MCF 10A (cell line): ENCODE data around the gene RPL41. TPM values are rescaled to one million over a fixed set of nuclear protein-coding genes. Genes with fewer than 3 reads are reported as not detected.
"Not testable (repeated sequence)": the region's sequence is repeated elsewhere in the genome, so short reads cannot be mapped to it uniquely, and the experiment has no call there.

Experiments used
- BruUV-seq: library from RNA; stranded (reverse); fragments of 400-500 nt; replicated peaks from 2 replicates; lab custom pipeline; 2021; lab: Mats Ljungman, UMichigan
- CTCF ChIA-PET: fragments of 300-600 bp; sonication (Branson Sonifier 250); formaldehyde crosslinking; extraction: SDS; loops from one replicate; lab custom pipeline; 2021; ENCODE audit warnings: antibody characterized with exemption, inconsistent platforms; lab: Yijun Ruan, JAX
- POLR2A ChIA-PET: fragments of 300-600, 350-650 bp; sonication (Branson Sonifier 250); formaldehyde crosslinking; extraction: SDS; loops from one replicate; lab custom pipeline; 2020; ENCODE audit warnings: antibody characterized with exemption, inconsistent platforms; lab: Yijun Ruan, JAX
- DNase-seq: peaks from one replicate; pipeline ENCODE4 v3.0.0-alpha.2; 2018; ENCODE audit not compliant: unreplicated experiment
- H3K27ac Mint-ChIP-seq: one replicate; pipeline ENCODE4 v1.8.0; 2022; ENCODE audit warnings: mild to moderate bottlenecking, low read depth, mixed read lengths; ENCODE audit not compliant: unreplicated experiment
- H3K27me3 Mint-ChIP-seq: one replicate; pipeline ENCODE4 v1.8.0; 2022; ENCODE audit warnings: mixed read lengths; ENCODE audit not compliant: insufficient read depth, unreplicated experiment
- H3K36me3 Mint-ChIP-seq: one replicate; pipeline ENCODE4 v1.8.0; 2022; ENCODE audit warnings: mild to moderate bottlenecking, moderate library complexity, mixed read lengths; ENCODE audit not compliant: insufficient read depth, unreplicated experiment
- H3K4me1 Mint-ChIP-seq: one replicate; pipeline ENCODE4 v1.8.0; 2022; ENCODE audit warnings: mixed read lengths; ENCODE audit not compliant: insufficient read depth, unreplicated experiment
- H3K4me3 Mint-ChIP-seq: one replicate; pipeline ENCODE4 v1.8.0; 2022; ENCODE audit warnings: mild to moderate bottlenecking, moderate library complexity, mixed read lengths; ENCODE audit not compliant: unreplicated experiment
- H3K9me3 Mint-ChIP-seq: one replicate; pipeline ENCODE4 v1.8.0; 2022; ENCODE audit warnings: mixed read lengths; ENCODE audit not compliant: unreplicated experiment
- CTCF ChIP-seq: fragments of 200-600 bp; IDR thresholded peaks from one replicate; pipeline ENCODE4 v1.8.0; 2022; ENCODE audit warnings: antibody characterized with exemption, mild to moderate bottlenecking; ENCODE audit not compliant: unreplicated experiment
- intact Hi-C: fragments of 100-400 bp; cut with micrococcal nuclease; formaldehyde crosslinking; loops from 2 replicates; pipeline ENCODE4 v1.14.1; 2022
- total RNA-seq: library from RNA; stranded (reverse); gene quantifications from 2 replicates; pipeline ENCODE4 v1.2.3, GENCODE V29; 2022

Gene RPL41
- total RNA-seq, 1 experiment from 2014 or later = 4,734 TPM

GRCh38 chr12:56107242-56107641 lies 9.2 kb upstream of the RPL41 start:
- no TSS peak for BruUV-seq
- ChIA-PET POLR2A (interaction anchor here (0.7 to 10.0 kb wide), 8 partner anchors 10 to 378 kb away, joined by 3 to 249 read pairs (median 4); partner anchors contain the start of genes ESYT1, RAB5B, RPL41 and SUOX), CTCF (interaction anchor here (0.9 to 1.5 kb wide), 7 partner anchors 10 to 116 kb away, joined by 3 to 5 read pairs (median 4); partner anchors contain the start of gene ZC3H10)
- Mint-ChIP-seq H3K27ac (no peak overlapping the region), H3K9me3 (no peaks in the 10 kb centered on the region), H3K36me3 (peaks cover 72% of the 10 kb centered on the region), H3K4me1 (peaks cover 15% of the 10 kb centered on the region), H3K27me3 (no peaks in the 10 kb centered on the region), H3K4me3 (peak overlapping the region; percentile 97)
- intact Hi-C loops = no loop called here
- DNase-seq = no peak
- TF ChIP-seq CTCF = no peak

- Mint-ChIP-seq H3K9me3 (no peaks in the 10 kb centered on the region), H3K4me1 (peaks cover 15% of the 10 kb centered on the region), H3K27ac (no peak overlapping the region), H3K27me3 (no peaks in the 10 kb centered on the region), H3K36me3 (peaks cover 85% of the 10 kb centered on the region), H3K4me3 (no peak overlapping the region)
- CTCF ChIA-PET = interaction anchor here (0.6 to 1.9 kb wide), 12 partner anchors 8 to 373 kb away, joined by 3 to 8 read pairs (median 4); partner anchors contain the start of genes ERBB3, MYL6, SMARCC2 and ZC3H10
- POLR2A ChIA-PET = interaction anchor here (0.6 to 10.0 kb wide), 11 partner anchors 7 to 182 kb away, joined by 3 to 249 read pairs (median 5); partner anchors contain the start of genes RAB5B, RPL41, SMARCC2 and ZC3H10
- TF ChIP-seq CTCF = no peak
- no TSS peak for BruUV-seq
- intact Hi-C loops = no loop called here
- DNase-seq = peak; percentile 44
Observed at GRCh38 chr12:56110571-56110970, 5.9 kb upstream of the RPL41 start.

- H3K4me1 Mint-ChIP-seq = peaks cover 17% of the 10 kb centered on the region
- peaks cover 80% of the 10 kb centered on the region for H3K36me3 Mint-ChIP-seq
- no peaks in the 10 kb centered on the region for H3K9me3 Mint-ChIP-seq
- H3K4me3 Mint-ChIP-seq = no peak overlapping the region
- ChIA-PET POLR2A (interaction anchor here (1.6 to 6.0 kb wide), 2 partner anchors 13 to 14 kb away, joined by 7 to 165 read pairs; partner anchors contain the start of gene ESYT1), CTCF (interaction anchor here (1.8 kb wide), 1 partner anchor 9 kb away, joined by 4 read pairs; the partner anchor contains the start of gene PA2G4)
- no peak overlapping the region for H3K27ac Mint-ChIP-seq
- BruUV-seq = no TSS peak
- H3K27me3 Mint-ChIP-seq = no peaks in the 10 kb centered on the region
- no peak for TF ChIP-seq CTCF
- DNase-seq = no peak
- intact Hi-C loops = no loop called here
Observed at GRCh38 chr12:56114084-56114483, 2.3 kb upstream of the RPL41 start.

- peaks cover 24% of the 10 kb centered on the region for H3K4me1 Mint-ChIP-seq
- H3K36me3 Mint-ChIP-seq = peaks cover 71% of the 10 kb centered on the region
- BruUV-seq = no TSS peak
- CTCF ChIA-PET = interaction anchor here (0.6 to 1.7 kb wide), 4 partner anchors 10 to 229 kb away, joined by 3 to 8 read pairs (median 6); no protein-coding TSS in a partner anchor
- peak overlapping the region; percentile 100 for H3K27ac Mint-ChIP-seq
- no peaks in the 10 kb centered on the region for H3K9me3 Mint-ChIP-seq
- POLR2A ChIA-PET = interaction anchor here (0.5 to 6.7 kb wide), 23 partner anchors 9 to 557 kb away, joined by 3 to 249 read pairs (median 4); partner anchors contain the start of genes DNAJC14, ERBB3, ESYT1 and MYL6
- intact Hi-C loops = loop anchor here (5.0 kb wide), 2 partner anchors 37 to 352 kb away; partner anchors contain the start of genes MYL6B and SPRYD4
- peak; percentile 33 for DNase-seq
- TF ChIP-seq CTCF = no peak
- no peaks in the 10 kb centered on the region for H3K27me3 Mint-ChIP-seq
- peak overlapping the region; percentile 95 for H3K4me3 Mint-ChIP-seq
Observed at GRCh38 chr12:56115329-56115728, 1.1 kb upstream of the RPL41 start.

GRCh38 chr12:56117082-56117706 lies 761 bp downstream of the RPL41 start:
- ChIA-PET CTCF (interaction anchor here (0.6 to 3.8 kb wide), 13 partner anchors 7 to 1237 kb away, joined by 3 to 57 read pairs (median 5); partner anchors contain the start of genes ANKRD52, ESYT1, PA2G4 and RNF41), POLR2A (interaction anchor here (0.6 to 6.7 kb wide), 36 partner anchors 11 to 971 kb away, joined by 3 to 249 read pairs (median 6); partner anchors contain the start of genes ANKRD52, CNPY2, DNAJC14 and ERBB3)
- BruUV-seq = TSS peak; percentile 91
- intact Hi-C loops = loop anchor here (2.0 to 5.0 kb wide), 3 partner anchors 35 to 350 kb away; partner anchors contain the start of genes MYL6B, SPRYD4 and SUOX
- peaks cover 18% of the 10 kb centered on the region for H3K4me1 Mint-ChIP-seq
- not testable (repeated sequence) for DNase-seq, H3K9me3 Mint-ChIP-seq, H3K27me3 Mint-ChIP-seq
- peak overlapping the region; percentile 100 for H3K27ac Mint-ChIP-seq
- H3K36me3 Mint-ChIP-seq = peaks cover 52% of the 10 kb centered on the region
- peak overlapping the region; percentile 95 for H3K4me3 Mint-ChIP-seq
